ENCODE results near the gene NME2.

Gene NME2

DNA sequence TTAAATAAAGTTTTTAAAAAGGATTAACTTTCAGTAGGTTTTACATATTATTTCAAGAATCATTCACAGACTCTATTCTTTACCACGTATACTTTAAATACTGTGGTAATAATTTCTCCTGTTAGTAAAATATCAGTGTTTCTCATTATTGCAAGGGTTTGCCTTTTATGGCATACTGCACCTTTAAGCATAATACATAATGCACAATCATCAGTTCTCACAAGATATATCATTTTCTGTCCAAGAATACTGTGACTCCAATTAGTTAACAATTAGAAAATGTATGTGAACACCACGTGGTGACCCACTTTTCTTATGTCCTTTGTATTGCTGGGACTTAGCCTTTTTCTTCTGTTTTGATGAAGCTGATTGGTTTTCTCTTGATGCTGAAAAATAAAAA lies 25.7 kb downstream of the NME2 start:
- no peak for ATAC-seq
- TF ChIP-seq ZC3H10 (CRISPR knock-in tag; IDR thresholded peaks at IDR 0.05) (no peak), ZFP3 (CRISPR knock-in tag; IDR thresholded peaks at IDR 0.05) (no peak), CREB5 (CRISPR knock-in tag; IDR thresholded peaks at IDR 0.05; ENCODE audit: low read depth) (no peak), TCF4 (CRISPR knock-in tag; IDR thresholded peaks at IDR 0.05; ENCODE audit: borderline replicate concordance) (no peak), CSRNP3 (CRISPR knock-in tag; IDR thresholded peaks at IDR 0.05) (no peak), ZNF565 (CRISPR knock-in tag; conservative IDR thresholded peaks at IDR 0.05; ENCODE audit: low read depth) (no peak), ISL1 (CRISPR knock-in tag; IDR thresholded peaks at IDR 0.05) (no peak), ESRRG (CRISPR knock-in tag; IDR thresholded peaks at IDR 0.05) (no peak), TOX (CRISPR knock-in tag; IDR thresholded peaks at IDR 0.05; ENCODE audit: borderline replicate concordance) (no peak), ARNTL (CRISPR knock-in tag; IDR thresholded peaks at IDR 0.05; ENCODE audit: borderline replicate concordance, low read depth) (no peak), ZNF70 (CRISPR knock-in tag; IDR thresholded peaks at IDR 0.05) (no peak), PATZ1 (CRISPR knock-in tag; IDR thresholded peaks at IDR 0.05; ENCODE audit: borderline replicate concordance) (no peak), ZNF8 (CRISPR knock-in tag; IDR thresholded peaks at IDR 0.05) (no peak)

DNA sequence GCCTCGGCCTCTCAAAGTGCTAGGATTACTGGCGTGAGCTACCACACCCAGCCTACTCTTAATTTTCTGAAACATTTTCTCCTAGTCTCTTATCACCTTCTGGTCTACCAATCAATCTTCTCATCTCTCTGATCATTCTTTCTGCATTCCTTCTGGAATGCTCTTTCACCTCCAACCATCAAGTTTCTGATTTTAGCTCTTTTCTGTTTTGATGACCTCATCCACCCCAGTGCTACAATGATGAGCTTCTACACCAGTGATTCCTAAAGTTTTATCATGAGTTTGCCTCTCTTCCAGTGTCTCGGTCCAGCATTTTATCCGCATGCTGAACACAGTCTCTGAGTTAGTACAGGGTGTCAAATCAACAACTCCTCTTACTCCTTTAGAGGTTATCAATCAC lies 31.5 kb downstream of the NME2 start:
- TF ChIP-seq ZNF565 (CRISPR knock-in tag; conservative IDR thresholded peaks at IDR 0.05; ENCODE audit: low read depth), result no peak
- no peak for TF ChIP-seq CREB5 (CRISPR knock-in tag; IDR thresholded peaks at IDR 0.05; ENCODE audit: low read depth)
- no peak for TF ChIP-seq ZFP3 (CRISPR knock-in tag; IDR thresholded peaks at IDR 0.05)
- no peak for TF ChIP-seq ZC3H10 (CRISPR knock-in tag; IDR thresholded peaks at IDR 0.05)
- TF ChIP-seq PPARA (CRISPR knock-in tag; IDR thresholded peaks at IDR 0.05; ENCODE audit: borderline replicate concordance), result no peak
- TF ChIP-seq PATZ1 (CRISPR knock-in tag; IDR thresholded peaks at IDR 0.05; ENCODE audit: borderline replicate concordance), result no peak
- TF ChIP-seq ARNTL (CRISPR knock-in tag; IDR thresholded peaks at IDR 0.05; ENCODE audit: borderline replicate concordance, low read depth), result no peak
- TF ChIP-seq BACH2 (CRISPR knock-in tag; IDR thresholded peaks at IDR 0.05; ENCODE audit: borderline replicate concordance), result no peak
- ATAC-seq, result no peak

DNA sequence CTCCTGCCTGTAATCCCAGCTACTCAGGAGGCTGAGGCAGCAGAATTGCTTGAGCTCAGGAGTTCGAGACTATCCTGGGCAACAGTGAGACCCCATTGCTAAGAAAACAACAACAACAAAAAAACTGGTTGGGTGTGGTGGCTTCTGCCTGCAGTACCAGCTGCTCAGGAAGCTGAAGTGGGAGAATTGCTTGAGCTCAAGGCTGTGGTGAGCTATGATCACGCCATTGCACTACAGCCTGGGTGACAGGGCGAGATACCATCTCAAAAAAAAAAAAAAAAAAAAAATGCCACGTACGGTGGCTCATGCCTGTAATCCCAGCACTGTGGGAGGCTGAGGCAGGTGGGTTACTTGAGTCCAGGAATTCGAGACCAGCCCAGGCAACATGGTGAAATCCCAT lies 34.1 kb downstream of the NME2 start:
- TF ChIP-seq ZFP3 (CRISPR knock-in tag; IDR thresholded peaks at IDR 0.05) (no peak), CSRNP3 (CRISPR knock-in tag; IDR thresholded peaks at IDR 0.05) (no peak), OSR1 (CRISPR knock-in tag; IDR thresholded peaks at IDR 0.05) (no peak), PATZ1 (CRISPR knock-in tag; IDR thresholded peaks at IDR 0.05; ENCODE audit: borderline replicate concordance) (no peak), ARNTL (CRISPR knock-in tag; IDR thresholded peaks at IDR 0.05; ENCODE audit: borderline replicate concordance, low read depth) (no peak), BACH2 (CRISPR knock-in tag; IDR thresholded peaks at IDR 0.05; ENCODE audit: borderline replicate concordance) (no peak), ZFP30 (CRISPR knock-in tag; IDR thresholded peaks at IDR 0.05) (no peak), ESRRG (CRISPR knock-in tag; IDR thresholded peaks at IDR 0.05) (no peak), ZNF565 (CRISPR knock-in tag; conservative IDR thresholded peaks at IDR 0.05; ENCODE audit: low read depth) (no peak), ZC3H10 (CRISPR knock-in tag; IDR thresholded peaks at IDR 0.05) (no peak), GLIS3 (CRISPR knock-in tag; IDR thresholded peaks at IDR 0.05) (no peak), ISL1 (CRISPR knock-in tag; IDR thresholded peaks at IDR 0.05) (no peak)
- no peak for ATAC-seq
